Suppressor macrophage (primary cell): Measurements from ENCODE around the gene ARL15.
"Not testable (repeated sequence)": the region's sequence is repeated elsewhere in the genome, so short reads cannot be mapped to it uniquely, and the experiment has no call there.

Experiments
- DNase-seq, 4 experiments: peaks; one replicate each; pipeline ENCODE4 v3.0.0-alpha.2; 2020 to 2022

The ARL15 gene

GRCh38 chr5:54021431-54022164 is 288.8 kb downstream of the ARL15 start:
- peak in 2 of 4 experiments; percentile 12 to 32 for DNase-seq

- DNase-seq: no peak
Measured at GRCh38 chr5:54018438-54018837, 291.9 kb downstream of the ARL15 start.

- DNase-seq: peak in 2 of 4 experiments; percentile 5 to 36
Measured at GRCh38 chr5:54017580-54017979, 292.8 kb downstream of the ARL15 start.

GRCh38 chr5:54013556-54014194 is 296.7 kb downstream of the ARL15 start:
- DNase-seq: peak; percentile 63 to 88 (median 84)

GRCh38 chr5:54009828-54010227 is 300.5 kb downstream of the ARL15 start:
- no peak for DNase-seq

GRCh38 chr5:54009357-54009756 is 301.0 kb downstream of the ARL15 start:
- no peak for DNase-seq

- peak in 1 of 4 experiments; percentile 3 for DNase-seq
Measured at GRCh38 chr5:54007827-54008777, 302.3 kb downstream of the ARL15 start.

GRCh38 chr5:54004697-54005096 is 305.7 kb downstream of the ARL15 start:
- no peak for DNase-seq

- no peak for DNase-seq
Measured at GRCh38 chr5:54002779-54003178, 307.6 kb downstream of the ARL15 start.

- peak in 3 of 4 experiments; percentile 7 to 56 (median 43) for DNase-seq
Measured at GRCh38 chr5:54001976-54002775, 308.2 kb downstream of the ARL15 start.

GRCh38 chr5:54000011-54000410 is 310.4 kb downstream of the ARL15 start:
- no peak for DNase-seq

- DNase-seq: no peak
Measured at GRCh38 chr5:53997736-53998627, 312.4 kb downstream of the ARL15 start.

GRCh38 chr5:53996008-53996407 is 314.4 kb downstream of the ARL15 start:
- DNase-seq: no peak

- DNase-seq: peak in 2 of 4 experiments; percentile 37 to 49
Measured at GRCh38 chr5:53994148-53994547, 316.2 kb downstream of the ARL15 start.

- DNase-seq: peak in 3 of 4 experiments; percentile 3 to 28 (median 27)
Measured at GRCh38 chr5:53991942-53992341, 318.4 kb downstream of the ARL15 start.

- DNase-seq: no peak
Measured at GRCh38 chr5:53987101-53987500, 323.3 kb downstream of the ARL15 start.

- no peak for DNase-seq
Measured at GRCh38 chr5:53985796-53986195, 324.6 kb downstream of the ARL15 start.

- no peak for DNase-seq
Measured at GRCh38 chr5:53984971-53985370, 325.4 kb downstream of the ARL15 start.

GRCh38 chr5:53983568-53984460 is 326.6 kb downstream of the ARL15 start:
- DNase-seq: no peak

GRCh38 chr5:53982319-53982718 is 328.1 kb downstream of the ARL15 start:
- DNase-seq: not testable (repeated sequence)
